ENCODE results near the gene RAB17.

Gene RAB17

DNA sequence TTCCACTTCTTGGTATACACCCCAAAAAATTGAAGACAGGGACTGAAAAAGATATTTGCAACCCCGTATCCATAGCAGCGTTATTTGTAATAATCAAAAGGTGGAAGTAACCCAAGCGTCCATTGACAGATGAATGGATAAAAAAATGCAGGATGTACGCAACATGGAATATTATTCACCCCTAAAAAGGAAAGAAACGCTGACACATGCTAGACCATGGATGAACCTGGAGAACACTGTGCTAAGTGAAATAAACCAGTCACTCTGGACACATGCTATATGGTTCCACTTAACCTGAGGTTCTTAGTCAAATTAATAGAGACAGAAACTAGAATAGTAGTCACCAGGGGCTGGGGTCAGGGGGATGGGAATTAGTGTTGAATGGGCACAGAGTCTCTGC lies 62.8 kb downstream of the RAB17 start:
- no peak for DNase-seq (ENCODE audit: low read depth)
- no peak overlapping the region for H3K4me3 ChIP-seq (replicated peaks; ENCODE audit: low read depth, low read length)
- TF ChIP-seq, protein P1, sequence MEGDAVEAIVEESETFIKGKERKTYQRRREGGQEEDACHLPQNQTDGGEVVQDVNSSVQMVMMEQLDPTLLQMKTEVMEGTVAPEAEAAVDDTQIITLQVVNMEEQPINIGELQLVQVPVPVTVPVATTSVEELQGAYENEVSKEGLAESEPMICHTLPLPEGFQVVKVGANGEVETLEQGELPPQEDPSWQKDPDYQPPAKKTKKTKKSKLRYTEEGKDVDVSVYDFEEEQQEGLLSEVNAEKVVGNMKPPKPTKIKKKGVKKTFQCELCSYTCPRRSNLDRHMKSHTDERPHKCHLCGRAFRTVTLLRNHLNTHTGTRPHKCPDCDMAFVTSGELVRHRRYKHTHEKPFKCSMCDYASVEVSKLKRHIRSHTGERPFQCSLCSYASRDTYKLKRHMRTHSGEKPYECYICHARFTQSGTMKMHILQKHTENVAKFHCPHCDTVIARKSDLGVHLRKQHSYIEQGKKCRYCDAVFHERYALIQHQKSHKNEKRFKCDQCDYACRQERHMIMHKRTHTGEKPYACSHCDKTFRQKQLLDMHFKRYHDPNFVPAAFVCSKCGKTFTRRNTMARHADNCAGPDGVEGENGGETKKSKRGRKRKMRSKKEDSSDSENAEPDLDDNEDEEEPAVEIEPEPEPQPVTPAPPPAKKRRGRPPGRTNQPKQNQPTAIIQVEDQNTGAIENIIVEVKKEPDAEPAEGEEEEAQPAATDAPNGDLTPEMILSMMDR (IDR thresholded peaks at IDR 0.05; ENCODE audit: low read length, missing control alignments) = no peak

DNA sequence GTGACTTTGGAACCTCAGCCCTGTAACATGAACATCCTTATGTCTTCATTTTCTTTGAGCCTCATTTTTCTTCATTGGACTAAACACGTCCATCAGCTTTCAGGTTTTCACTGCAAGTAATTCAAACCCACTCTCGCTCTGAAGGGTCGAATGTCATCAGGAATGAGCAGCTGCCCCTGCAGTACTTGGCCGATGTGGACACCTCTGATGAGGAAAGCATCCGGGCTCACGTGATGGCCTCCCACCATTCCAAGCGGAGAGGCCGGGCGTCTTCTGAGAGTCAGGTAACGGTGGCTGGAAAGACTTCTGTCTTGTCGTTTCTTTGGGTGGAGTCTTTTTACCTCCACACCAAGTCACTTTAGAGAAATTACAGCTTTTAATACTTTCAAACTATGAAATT lies 63.3 kb downstream of the RAB17 start:
- no peak for DNase-seq (ENCODE audit: low read depth)
- no peak overlapping the region for H3K4me3 ChIP-seq (replicated peaks; ENCODE audit: low read depth, low read length)
- TF ChIP-seq, protein P1 (IDR thresholded peaks at IDR 0.05; ENCODE audit: low read length, missing control alignments) = no peak

DNA sequence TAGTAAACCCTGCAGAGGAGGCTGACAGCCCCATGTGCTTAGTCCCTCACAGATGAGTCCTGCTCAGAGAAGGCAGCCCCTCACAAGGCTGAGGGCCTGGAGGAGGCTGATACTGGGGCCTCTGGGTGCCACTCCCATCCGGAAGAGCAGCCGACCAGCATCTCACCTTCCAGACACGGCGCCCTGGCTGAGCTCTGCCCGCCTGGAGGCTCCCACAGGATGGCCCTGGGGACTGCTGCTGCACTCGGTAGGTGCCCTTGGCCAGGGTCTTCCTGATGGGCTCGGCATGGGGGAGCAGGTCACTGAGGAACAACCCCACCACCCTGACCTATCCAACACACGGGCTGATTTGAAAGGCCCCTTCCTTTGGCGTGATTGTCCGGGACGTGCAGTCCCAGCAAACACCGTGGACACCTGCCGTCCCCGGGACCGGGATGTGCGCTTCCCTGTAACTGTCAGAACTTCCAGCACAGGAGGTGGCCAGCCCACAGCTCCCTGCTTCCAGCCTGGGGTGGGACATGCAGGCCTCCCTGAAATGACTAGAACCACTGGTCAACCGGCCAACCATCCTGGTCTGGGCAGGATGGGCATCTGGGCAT lies 64.9 kb downstream of the RAB17 start:
- DNase-seq (ENCODE audit: low read depth) = no peak
- H3K4me3 ChIP-seq (replicated peaks; ENCODE audit: low read depth, low read length) = no peak overlapping the region
- TF ChIP-seq, protein P1 (IDR thresholded peaks at IDR 0.05; ENCODE audit: low read length, missing control alignments) = no peak

DNA sequence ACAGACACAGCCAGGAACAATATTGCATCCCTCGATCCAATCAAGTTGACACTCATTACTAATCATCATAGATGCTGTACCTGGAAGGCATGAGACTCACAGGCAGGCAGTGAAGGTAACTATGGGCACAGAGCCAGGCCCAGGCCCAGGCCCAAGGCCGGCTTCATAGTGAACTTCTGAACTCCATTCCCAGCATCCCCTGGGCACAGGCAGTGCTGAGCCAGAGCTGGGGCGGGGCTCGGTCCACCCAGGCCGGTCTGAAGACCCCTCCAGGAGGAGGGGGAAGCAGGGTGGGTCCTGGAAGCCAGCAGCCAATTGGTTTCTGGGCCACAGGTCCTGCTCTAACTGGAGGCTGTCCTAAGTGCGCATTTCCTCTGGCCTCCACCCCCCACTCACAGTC lies 65.9 kb downstream of the RAB17 start:
- TF ChIP-seq, protein P1 (IDR thresholded peaks at IDR 0.05; ENCODE audit: low read length, missing control alignments) = no peak
- H3K4me3 ChIP-seq (replicated peaks; ENCODE audit: low read depth, low read length) = no peak overlapping the region
- DNase-seq (ENCODE audit: low read depth) = no peak
